ENCODE measurements around the gene NF1.
"Not testable (repeated sequence)": the region's sequence is repeated elsewhere in the genome, so short reads cannot be mapped to it uniquely, and the experiment has no call there.

Gene NF1

DNA sequence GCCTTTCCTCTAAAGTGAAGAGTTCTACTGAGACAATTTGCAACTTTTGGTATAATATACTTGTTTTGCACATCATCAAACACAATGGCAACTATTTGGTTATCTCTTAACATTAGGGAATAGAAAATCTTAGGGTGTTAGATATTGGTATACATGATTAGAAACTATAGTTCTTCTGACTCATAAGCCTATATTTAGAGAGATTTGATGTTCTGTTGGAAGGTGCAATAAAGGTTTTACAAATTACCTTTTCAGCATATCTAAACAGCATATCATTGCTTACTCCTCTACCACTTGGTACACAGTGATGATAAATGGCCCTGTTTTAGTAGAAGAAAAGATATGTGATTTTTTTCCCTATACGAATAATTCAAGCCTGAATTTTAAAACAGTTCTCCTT, 212.9 kb downstream of the NF1 start:
- no peak for DNase-seq

DNA sequence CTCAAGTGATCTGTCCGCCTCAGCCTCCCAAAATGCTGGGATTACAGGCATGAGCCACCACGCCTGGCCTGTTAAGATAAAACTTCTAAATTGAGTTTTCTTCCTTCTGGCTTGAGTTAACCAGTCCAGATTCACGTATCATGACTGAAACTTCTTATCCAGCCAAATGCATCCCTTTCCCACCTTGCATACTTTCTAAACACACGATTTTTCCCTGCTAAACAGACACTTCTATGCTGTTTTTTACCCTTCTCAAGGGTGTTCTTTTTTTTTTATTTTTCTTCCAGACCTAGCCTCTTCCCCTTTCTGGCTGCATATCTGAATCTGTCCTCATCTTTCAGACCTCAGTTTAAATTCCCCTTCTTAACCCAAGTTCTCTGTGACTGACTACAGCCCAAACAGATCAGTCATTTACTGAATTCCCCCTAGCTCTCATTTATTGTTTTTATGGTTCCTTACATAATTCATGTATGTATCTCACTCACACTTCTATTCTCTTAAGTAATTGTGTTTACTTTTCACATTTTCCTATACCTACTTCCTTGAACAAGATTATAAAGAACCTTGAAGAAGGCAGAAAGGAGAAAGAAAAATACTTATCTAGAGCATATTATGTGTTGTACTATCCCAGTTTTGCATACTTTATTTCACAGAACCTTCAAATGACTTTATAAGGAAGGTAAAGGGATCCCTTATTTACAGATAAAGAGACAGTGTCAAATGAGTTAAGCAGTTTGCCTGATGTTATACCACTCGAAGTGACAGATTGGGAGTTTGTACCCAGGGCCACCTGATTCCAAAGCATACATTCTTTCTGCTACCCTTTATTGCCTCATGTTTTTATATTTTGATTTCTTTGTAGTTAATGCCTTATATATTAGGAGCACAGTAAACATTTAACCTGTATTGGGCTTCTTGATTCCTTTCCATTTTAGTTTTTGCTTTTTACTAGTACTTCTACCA, 213.9 kb downstream of the NF1 start:
- no peak for DNase-seq

- DNase-seq = no peak
Measured at GRCh38 chr17:31309556-31309955, 214.8 kb downstream of the NF1 start.

DNA sequence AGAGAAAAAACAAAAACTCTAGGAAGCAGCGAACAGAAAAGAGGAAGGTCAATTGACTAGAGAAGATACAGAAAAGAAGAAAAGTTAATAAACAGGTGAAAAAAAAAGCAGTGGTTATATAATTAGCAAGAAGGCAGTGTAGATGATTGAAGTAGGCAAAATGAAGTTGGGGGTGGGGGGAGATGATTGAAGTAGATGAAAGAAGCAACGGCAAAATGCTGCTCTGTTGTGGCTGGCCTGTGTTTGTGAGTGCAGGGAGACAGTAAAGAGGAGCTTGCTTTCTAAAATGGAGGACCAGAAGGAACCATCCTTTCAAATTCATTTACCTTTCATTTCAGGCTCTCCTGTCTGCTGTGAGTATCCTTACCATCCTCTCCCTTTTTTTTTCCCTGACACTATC, 215.5 kb downstream of the NF1 start:
- no peak for DNase-seq

GRCh38 chr17:31310886-31311285, 216.1 kb downstream of the NF1 start:
- DNase-seq = no peak

- DNase-seq = no peak
Measured at GRCh38 chr17:31311526-31311925, 216.7 kb downstream of the NF1 start.

- DNase-seq = not testable (repeated sequence)
Measured at GRCh38 chr17:31312223-31312622, 217.4 kb downstream of the NF1 start.

DNA sequence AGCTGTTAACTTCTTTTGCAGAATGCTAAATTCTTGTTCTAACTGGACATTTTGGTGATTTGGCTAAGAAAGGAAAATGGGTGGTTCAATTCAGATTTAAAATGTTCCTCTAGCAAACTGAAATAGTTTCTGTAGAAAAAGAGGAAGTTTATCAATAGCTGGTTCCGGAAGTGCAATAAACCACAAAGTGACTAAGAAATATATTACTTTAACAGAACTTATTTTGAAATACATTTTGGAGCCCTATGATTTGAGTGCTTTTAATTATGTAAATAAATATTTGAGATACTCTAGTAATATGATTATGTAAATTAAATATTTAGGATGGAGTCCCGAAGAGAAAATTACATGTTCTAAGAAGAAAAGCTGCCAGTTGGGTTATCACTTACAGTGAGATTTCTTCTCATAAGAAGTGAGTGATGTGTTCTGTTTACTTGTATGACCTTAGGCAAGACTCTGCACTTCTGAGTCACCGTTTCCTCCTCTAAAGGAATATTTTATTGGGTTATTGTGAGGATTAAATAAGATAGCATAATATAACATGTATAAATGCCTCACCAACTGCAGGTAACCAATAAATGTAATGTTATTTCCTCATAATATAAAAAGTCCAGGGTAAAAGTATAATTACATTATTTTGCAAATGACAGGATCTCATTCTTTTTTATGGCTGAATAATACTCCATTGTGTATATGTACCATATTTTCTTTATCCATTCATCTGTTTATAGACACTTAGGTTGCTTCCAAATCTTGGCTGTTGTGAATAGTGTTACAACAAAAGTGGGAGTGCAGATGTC, 219.4 kb downstream of the NF1 start, which contains the start of gene EVI2B:
Gene EVI2B (minus strand): TSS at position 73 of the 800 bp plus-strand sequence. CDS start 8,445 bp downstream, outside the sequence.
- DNase-seq = no peak

- no peak for DNase-seq
Measured at GRCh38 chr17:31314782-31315100, 220.0 kb downstream of the NF1 start.

DNA sequence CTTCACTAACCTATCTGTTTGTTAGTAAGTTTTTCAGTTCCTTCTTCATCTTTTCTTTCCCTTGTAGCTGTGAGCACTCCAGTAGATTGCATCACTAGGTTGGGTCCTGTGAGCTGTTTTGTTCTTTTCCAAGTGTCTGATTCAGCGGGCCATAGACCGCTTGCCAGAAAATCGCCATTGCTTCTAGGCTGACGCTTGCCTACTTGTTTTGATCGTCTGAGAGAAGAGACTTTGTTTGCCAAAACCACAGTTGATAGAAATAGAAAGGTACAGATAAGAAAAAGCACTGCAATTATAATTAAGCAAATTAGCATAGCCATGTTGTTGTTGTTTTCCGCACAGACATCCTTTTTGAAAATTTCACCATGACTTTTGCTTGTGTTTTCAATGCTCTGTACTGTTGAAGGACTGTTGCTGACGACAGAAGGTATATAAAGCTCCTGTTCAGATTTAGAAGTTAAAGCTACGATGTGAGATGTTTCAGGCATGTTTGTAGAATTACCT, 223.6 kb downstream of the NF1 start:
- no peak for DNase-seq

DNA sequence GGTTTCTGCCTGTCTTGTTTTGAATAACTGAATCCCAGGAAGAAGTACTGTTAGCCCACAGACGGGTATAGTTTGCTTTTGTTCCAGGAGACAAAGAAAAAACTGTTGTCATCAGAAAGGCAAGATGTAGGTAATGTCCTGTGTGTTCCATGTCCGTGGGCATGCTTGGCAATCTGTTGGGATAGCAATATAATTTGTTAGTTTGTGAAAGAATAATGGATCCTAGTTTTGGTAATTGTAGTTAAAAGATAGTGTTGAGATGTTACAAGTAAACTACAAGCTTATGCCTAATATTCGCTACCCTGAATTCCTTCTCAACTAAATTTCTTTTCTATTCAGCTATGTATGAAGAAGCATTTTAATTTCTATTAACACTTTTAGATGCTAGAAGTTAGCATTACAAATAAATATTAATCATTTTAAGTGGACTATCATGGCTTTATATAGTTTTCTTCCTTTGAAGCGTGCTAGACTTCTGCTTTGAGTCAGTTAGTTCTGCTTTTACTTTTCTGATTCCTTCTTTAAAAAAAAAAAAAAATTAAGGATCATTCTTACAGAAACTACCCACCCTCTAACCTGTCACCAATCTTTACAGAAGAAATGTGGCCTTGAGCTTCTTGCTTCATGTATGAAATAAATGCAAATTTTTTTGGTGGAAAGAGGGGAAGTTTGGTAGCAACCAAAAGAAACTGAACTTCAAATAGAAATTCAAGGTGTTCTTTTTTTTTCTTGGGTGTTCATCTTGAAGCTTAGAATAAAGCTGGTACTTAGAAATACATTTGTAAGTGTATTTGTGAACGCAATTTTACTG, 224.3 kb downstream of the NF1 start:
- no peak for DNase-seq

GRCh38 chr17:31320241-31320640, 225.5 kb downstream of the NF1 start:
- DNase-seq = no peak

DNA sequence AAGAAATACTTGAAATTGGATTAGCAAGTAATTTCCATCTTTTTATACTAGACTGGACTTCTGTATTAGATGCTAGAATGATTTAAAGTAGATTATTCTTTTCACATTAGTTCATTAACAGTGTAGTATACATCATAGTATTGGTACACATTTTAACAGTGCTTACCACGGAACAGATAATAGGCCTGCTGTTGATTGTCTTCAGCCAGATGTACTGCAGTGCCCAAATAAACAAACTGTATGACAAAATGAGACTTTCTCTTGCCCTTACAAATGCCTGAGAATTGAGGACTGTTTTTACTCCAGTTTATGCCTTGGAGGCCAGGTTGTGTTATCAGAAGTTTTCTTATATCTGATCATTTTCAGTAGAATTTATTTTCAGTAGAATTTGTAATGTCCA, 226.0 kb downstream of the NF1 start:
- no peak for DNase-seq

GRCh38 chr17:31321481-31321880, 226.7 kb downstream of the NF1 start, which contains the start of gene EVI2A:
EVI2A (minus strand) TSS chr17:31321622; CDS start chr17:31319013, 2,609 bp downstream.
- no peak for DNase-seq

DNA sequence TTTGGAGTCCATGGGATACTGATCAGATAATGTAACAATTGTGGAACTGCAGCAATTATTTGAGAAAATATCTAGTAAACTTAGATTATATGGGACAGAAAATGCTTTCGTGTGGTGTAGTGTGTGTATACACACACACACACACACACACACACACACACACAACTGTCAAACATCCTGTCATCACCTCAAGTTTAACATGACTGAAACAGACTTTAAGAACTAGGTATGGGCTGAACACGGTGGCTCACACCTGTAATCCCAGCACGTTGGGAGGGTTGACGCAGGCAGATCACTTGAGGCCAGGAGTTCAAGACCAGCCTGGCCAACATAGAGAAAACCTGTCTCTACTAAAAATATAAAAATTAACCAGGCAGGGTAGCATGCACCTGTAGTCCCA, 227.2 kb downstream of the NF1 start:
- no peak for DNase-seq

- DNase-seq = no peak
Measured at GRCh38 chr17:31323551-31323950, 228.8 kb downstream of the NF1 start.

GRCh38 chr17:31327534-31328159, 232.9 kb downstream of the NF1 start:
- no peak for DNase-seq

DNA sequence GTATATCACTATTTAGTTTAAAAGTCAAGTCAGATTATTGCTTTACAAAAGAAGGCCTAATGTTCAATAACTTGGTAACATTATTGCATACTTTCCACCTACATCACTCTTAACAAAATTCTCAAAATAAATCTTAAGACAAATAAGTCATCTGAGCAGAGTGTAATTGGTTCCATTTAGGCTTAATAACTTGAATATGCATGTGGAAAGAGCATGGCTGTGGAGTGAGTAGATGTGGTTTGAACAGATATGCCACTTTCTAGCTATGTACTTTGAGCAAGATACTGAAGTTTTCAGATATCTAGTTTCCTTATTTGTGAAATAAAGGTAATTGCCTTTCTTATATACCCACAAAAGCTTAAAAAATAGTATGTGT, 233.4 kb downstream of the NF1 start:
- DNase-seq = no peak

GRCh38 chr17:31329221-31329620, 234.4 kb downstream of the NF1 start:
- no peak for DNase-seq

DNA sequence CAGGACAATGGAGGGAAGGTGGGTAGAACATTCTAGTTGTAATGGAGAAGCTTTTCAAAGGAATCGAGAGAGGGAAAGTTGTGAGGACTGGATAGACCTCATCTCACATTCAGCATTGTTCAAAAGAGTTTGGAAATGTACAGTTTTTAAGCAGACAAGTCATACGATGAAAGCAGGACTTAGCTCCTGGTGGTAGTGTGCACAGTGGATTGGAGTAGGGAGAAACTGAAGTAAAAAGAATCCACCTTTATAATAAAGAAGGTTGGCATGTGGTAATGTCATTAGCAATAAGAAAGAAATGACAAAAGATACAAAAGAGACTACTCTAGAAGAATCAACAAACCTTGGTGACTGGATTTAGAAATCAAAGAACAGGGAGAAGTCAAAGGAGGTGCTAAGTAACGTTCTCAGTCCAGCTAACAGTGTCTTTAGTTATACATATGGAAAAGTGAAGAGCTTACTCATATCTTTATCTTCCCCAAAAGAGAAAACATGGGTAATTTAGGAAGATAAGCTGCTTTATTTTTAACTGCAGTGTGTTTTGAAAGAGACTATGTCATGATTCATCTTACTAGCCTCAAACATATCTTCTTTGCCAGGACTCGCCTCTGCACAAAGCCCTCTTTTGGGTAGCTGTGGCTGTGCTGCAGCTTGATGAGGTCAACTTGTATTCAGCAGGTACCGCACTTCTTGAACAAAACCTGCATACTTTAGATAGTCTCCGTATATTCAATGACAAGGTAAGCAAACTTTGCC, 245.3 kb downstream of the NF1 start:
- DNase-seq = no peak

DNA sequence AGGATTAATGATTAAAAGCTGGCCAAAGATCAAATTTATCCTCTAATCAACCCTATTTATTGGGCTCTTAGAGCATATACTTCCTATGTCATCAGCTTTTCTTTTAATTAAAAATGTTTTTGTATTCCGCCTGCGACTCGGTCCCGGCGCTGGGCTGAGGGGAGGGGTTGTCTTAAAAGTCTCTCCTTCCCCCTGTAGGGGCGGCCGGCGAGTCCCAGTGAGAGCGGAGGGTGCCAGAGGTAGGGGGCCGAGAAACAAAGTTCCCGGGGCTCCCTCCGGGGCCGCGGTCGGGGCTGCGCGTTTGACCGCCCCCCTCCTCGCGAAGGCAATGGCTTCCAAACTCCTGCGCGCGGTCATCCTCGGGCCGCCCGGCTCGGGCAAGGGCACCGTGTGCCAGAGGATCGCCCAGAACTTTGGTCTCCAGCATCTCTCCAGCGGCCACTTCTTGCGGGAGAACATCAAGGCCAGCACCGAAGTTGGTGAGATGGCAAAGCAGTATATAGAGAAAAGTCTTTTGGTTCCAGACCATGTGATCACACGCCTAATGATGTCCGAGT, 250.5 kb downstream of the NF1 start:
- not testable (repeated sequence) for DNase-seq

Measured in NCI-H345 (cell line).